ENCODE data around the gene TST. TPM values are rescaled to one million over a fixed set of nuclear protein-coding genes. Genes with fewer than 3 reads are reported as not detected.

The TST gene
- total and polyA plus RNA-seq, 2 of the 8 experiments (the other 6 are each of a cell fraction or from before 2014, with no cell fraction given), result 22.6 to 61.6 TPM

- Histone ChIP-seq H4K91ac (replicated peaks; ENCODE audit: insufficient read length, low read length) (no peak overlapping the region), H3K14ac (ENCODE audit: insufficient read length) (no peak overlapping the region), H3K4me3 (ENCODE audit: extremely low read depth in 1 of 4, insufficient read depth in 2 of 4, low read depth in 3 of 4, low read length in 4 of 4) (no peak overlapping the region), H2BK5ac (ENCODE audit: low read depth, low read length) (no peak overlapping the region), H3K36me3 (ENCODE audit: control insufficient read depth in 2 of 4, insufficient read depth in 4 of 4, low read length in 3 of 4) (no peaks in the 10 kb centered on the region), H3K9ac (replicated peaks in 1 of 4; ENCODE audit: extremely low read depth in 1 of 4, low read depth in 3 of 4, low read length in 3 of 4) (no peak overlapping the region), H3K4ac (replicated peaks; ENCODE audit: insufficient read length, low read depth, low read length) (no peak overlapping the region), H3K18ac (ENCODE audit: extremely low read depth, low read length) (no peak overlapping the region), H2BK15ac (ENCODE audit: low read length) (no peak overlapping the region), H4K20me1 (replicated peaks in 1 of 2; ENCODE audit: control insufficient read depth in 1 of 2, insufficient read depth in 2 of 2, low read length in 2 of 2) (peaks cover 0 to 6% of the 10 kb centered on the region in 2 experiments), H3K79me1 (ENCODE audit: low read depth, low read length) (no peaks in the 10 kb centered on the region), H2BK12ac (ENCODE audit: low read depth, low read length) (no peak overlapping the region), H3K9me3 (ENCODE audit: insufficient read depth in 2 of 2, low read depth in 1 of 2, low read length in 1 of 2) (no peaks in the 10 kb centered on the region), H3K4me2 (ENCODE audit: insufficient read depth in 1 of 2, low read depth in 2 of 2, low read length in 2 of 2) (no peak overlapping the region), H3K4me1 (replicated peaks in 1 of 4; ENCODE audit: control insufficient read depth in 3 of 4, insufficient read depth in 4 of 4, low read length in 3 of 4) (peaks cover 0 to 10% (median 7%) of the 10 kb centered on the region in 4 experiments; a peak in 5 of 7 replicates), H4K8ac (ENCODE audit: extremely low read depth, insufficient read depth, low read length) (no peak overlapping the region), H2AFZ (ENCODE audit: low read length) (no peak overlapping the region), H3K27me3 (replicated peaks in 1 of 4; ENCODE audit: control insufficient read depth in 3 of 4, extremely low read depth in 1 of 4, insufficient read depth in 3 of 4, low read length in 3 of 4) (peaks cover 0 to 4% (median 0%) of the 10 kb centered on the region in 4 experiments; a peak in 5 of 7 replicates), H2AK5ac (ENCODE audit: low read depth, low read length) (no peak overlapping the region), H2BK20ac (ENCODE audit: low read length) (no peak overlapping the region), H3K23ac (ENCODE audit: insufficient read length) (no peak overlapping the region), H3K79me2 (ENCODE audit: control insufficient read depth in 1 of 2, insufficient read depth in 2 of 2, low read length in 2 of 2) (no peaks in the 10 kb centered on the region), H3K23me2 (ENCODE audit: low read depth, low read length) (peaks cover 5% of the 10 kb centered on the region; the same call in 1 of the 2 replicates), H3K27ac (ENCODE audit: low read depth, low read length) (no peak overlapping the region), H2BK120ac (replicated peaks; ENCODE audit: low read depth, low read length) (no peak overlapping the region), H3K56ac (replicated peaks; ENCODE audit: insufficient read length, low read depth, low read length) (no peak overlapping the region), H4K5ac (ENCODE audit: insufficient read length, low read depth, low read length) (no peak overlapping the region)
- FAIRE-seq (no peak), DNase-seq (ENCODE audit: low read depth in 1 of 2, low spot score in 2 of 2) (no peak)
- POLR2A ChIA-PET (ENCODE audit: partially characterized antibody), result no interaction called here
- CTCF ChIA-PET (ENCODE audit: partially characterized antibody), result interaction anchor here (0.6 to 4.1 kb wide), 8 partner anchors 8 to 283 kb away, joined by 3 to 16 read pairs (median 4); no protein-coding TSS in a partner anchor
- WGBS, 2 experiments (ENCODE audit: extremely low coverage in 1 of 2, insufficient coverage in 1 of 2, insufficient read length in 1 of 2, insufficient replicate concordance in 2 of 2, low coverage in 1 of 2, low lambda C conversion rate in 2 of 2, missing lambda C conversion rate in 1 of 2), result 83% methylated on average over 5 of the region's 6 CpGs; no CpG with 5 or more reads in 1 of the 2 experiments
- TF ChIP-seq USF2 (IDR thresholded peaks at IDR 0.05; ENCODE audit: low read length) (no peak), TEAD4 (IDR thresholded peaks at IDR 0.05; ENCODE audit: low read depth, low read length) (no peak), SP4 (IDR thresholded peaks at IDR 0.05; ENCODE audit: low read length) (no peak), CBX5 (IDR thresholded peaks at IDR 0.05; ENCODE audit: low read depth, low read length) (no peak), NRF1 (IDR thresholded peaks at IDR 0.05; ENCODE audit: low read depth, low read length) (no peak), TCF12 (IDR thresholded peaks at IDR 0.05; ENCODE audit: low read depth, low read length) (no peak), BRCA1 (IDR thresholded peaks at IDR 0.05; ENCODE audit: low read depth, low read length) (no peak), EGR1 (IDR thresholded peaks at IDR 0.05; ENCODE audit: borderline replicate concordance, low read depth, low read length) (no peak), POLR2AphosphoS5 (IDR thresholded peaks at IDR 0.05; ENCODE audit: low read depth, low read length) (no peak), ATF2 (IDR thresholded peaks at IDR 0.05; ENCODE audit: low read length) (no peak), SRF (IDR thresholded peaks at IDR 0.05; ENCODE audit: low read depth, low read length) (no peak), BACH1 (IDR thresholded peaks at IDR 0.05; ENCODE audit: low read length) (no peak)
Observed at GRCh38 chr22:37048133-37048532, 28.9 kb upstream of the TST start.

All from H1 (cell line).